Fibroblast of lung (primary cell): ENCODE results near the gene CASP10. TPM values are rescaled to one million over a fixed set of nuclear protein-coding genes. Genes with fewer than 3 reads are reported as not detected.
"Not testable (repeated sequence)": the region's sequence is repeated elsewhere in the genome, so short reads cannot be mapped to it uniquely, and the experiment has no call there.

Experiments
- DNase-seq, 2 donors: peaks; one replicate each; pipeline versions ENCODE4 v3.0.0 to v3.0.0-alpha.2; 2010; ENCODE audit warnings: low read depth in 2 of 2
- H2AFZ ChIP-seq: 2 replicates; pipeline ENCODE4 v1.5.1; 2012; ENCODE audit warnings: low read length, control low read depth, inconsistent platforms
- H3K27ac ChIP-seq: 2 replicates; pipeline ENCODE4 v1.5.1; 2011; ENCODE audit warnings: low read length, control low read depth; ENCODE audit not compliant: insufficient read depth
- H3K27me3 ChIP-seq: 2 replicates; pipeline ENCODE4 v1.5.1; 2011; ENCODE audit warnings: mild to moderate bottlenecking, low read length; ENCODE audit not compliant: control insufficient read depth, insufficient read depth
- H3K36me3 ChIP-seq: 2 replicates; pipeline ENCODE4 v1.5.1; 2011; ENCODE audit warnings: low read length; ENCODE audit not compliant: control insufficient read depth, insufficient read depth
- H3K4me1 ChIP-seq: 2 replicates; pipeline ENCODE4 v1.5.1; 2011; ENCODE audit warnings: low read length; ENCODE audit not compliant: control insufficient read depth, insufficient read depth; ENCODE audit errors: extremely low read depth
- H3K4me2 ChIP-seq: 2 replicates; pipeline ENCODE4 v1.5.1; 2011; ENCODE audit warnings: low read length, control low read depth; ENCODE audit not compliant: insufficient read depth; ENCODE audit errors: extremely low read depth
- H3K4me3 ChIP-seq, 4 experiments: fragments of 200-600 bp in 1 of 4; sonication (generic) in 1 of 4; replicated peaks in 1 of 4; 2 replicates each; pipeline ENCODE4 v1.5.1; 2011 to 2016; ENCODE audit warnings: low read length in 4 of 4, low read depth in 3 of 4, mild to moderate bottlenecking in 3 of 4, control low read depth in 2 of 4, inconsistent platforms in 1 of 4, mixed read lengths in 1 of 4; ENCODE audit not compliant: insufficient read depth in 1 of 4; ENCODE audit errors: control extremely low read depth in 1 of 4
- H3K79me2 ChIP-seq: 2 replicates; pipeline ENCODE4 v1.5.1; 2012; ENCODE audit warnings: mild to moderate bottlenecking, low read length, inconsistent platforms; ENCODE audit not compliant: control insufficient read depth, insufficient read depth
- H3K9ac ChIP-seq: 2 replicates; pipeline ENCODE4 v1.5.1; 2011; ENCODE audit warnings: mild to moderate bottlenecking, low read length, control low read depth; ENCODE audit not compliant: insufficient read depth
- H3K9me3 ChIP-seq: 2 replicates; pipeline ENCODE4 v1.5.1; 2012; ENCODE audit warnings: low read depth, low read length; ENCODE audit not compliant: control insufficient read depth, insufficient read depth
- H4K20me1 ChIP-seq: 2 replicates; pipeline ENCODE4 v1.5.1; 2011; ENCODE audit warnings: low read length; ENCODE audit not compliant: control insufficient read depth, insufficient read depth; ENCODE audit errors: extremely low read depth
- EZH2 ChIP-seq: IDR thresholded peaks from 2 replicates; pipeline ENCODE4 v1.5.1; 2012; ENCODE audit warnings: low read length, control low read depth, mild to moderate bottlenecking; ENCODE audit errors: missing control alignments
- polyA plus RNA-seq, 2 donors: library from polyadenylated mRNA; depleted of rRNA in 1 of 2; stranded (reverse) in 1 of 2; unstranded in 1 of 2; fragments of >200 nt; gene quantifications; 2 replicates each; pipeline ENCODE4 v1.2.1, GENCODE V29; 2011 to 2012; ENCODE audit warnings: missing spikeins in 1 of 2
- total RNA-seq: library from RNA; depleted of rRNA; stranded (reverse); fragments of >200 nt; gene quantifications from 2 replicates; pipeline ENCODE4 v1.2.1, GENCODE V29; 2014
- TF ChIP-seq, protein P1 (sequence below), 2 donors: IDR thresholded peaks in 1 of 2; conservative IDR thresholded peaks in 1 of 2; 1 replicate in 1 of 2; 2 replicates in 1 of 2; pipeline ENCODE4 v1.5.1; 2011 to 2012; ENCODE audit warnings: low read length in 2 of 2, control low read depth in 1 of 2, inconsistent platforms in 1 of 2, low read depth in 1 of 2, mild to moderate bottlenecking in 1 of 2

The CASP10 gene
- total and polyA plus RNA-seq, 2 donors (not counting 1 experiment from before 2014, with no cell fraction given), result 5.5 to 8.1 TPM

DNA sequence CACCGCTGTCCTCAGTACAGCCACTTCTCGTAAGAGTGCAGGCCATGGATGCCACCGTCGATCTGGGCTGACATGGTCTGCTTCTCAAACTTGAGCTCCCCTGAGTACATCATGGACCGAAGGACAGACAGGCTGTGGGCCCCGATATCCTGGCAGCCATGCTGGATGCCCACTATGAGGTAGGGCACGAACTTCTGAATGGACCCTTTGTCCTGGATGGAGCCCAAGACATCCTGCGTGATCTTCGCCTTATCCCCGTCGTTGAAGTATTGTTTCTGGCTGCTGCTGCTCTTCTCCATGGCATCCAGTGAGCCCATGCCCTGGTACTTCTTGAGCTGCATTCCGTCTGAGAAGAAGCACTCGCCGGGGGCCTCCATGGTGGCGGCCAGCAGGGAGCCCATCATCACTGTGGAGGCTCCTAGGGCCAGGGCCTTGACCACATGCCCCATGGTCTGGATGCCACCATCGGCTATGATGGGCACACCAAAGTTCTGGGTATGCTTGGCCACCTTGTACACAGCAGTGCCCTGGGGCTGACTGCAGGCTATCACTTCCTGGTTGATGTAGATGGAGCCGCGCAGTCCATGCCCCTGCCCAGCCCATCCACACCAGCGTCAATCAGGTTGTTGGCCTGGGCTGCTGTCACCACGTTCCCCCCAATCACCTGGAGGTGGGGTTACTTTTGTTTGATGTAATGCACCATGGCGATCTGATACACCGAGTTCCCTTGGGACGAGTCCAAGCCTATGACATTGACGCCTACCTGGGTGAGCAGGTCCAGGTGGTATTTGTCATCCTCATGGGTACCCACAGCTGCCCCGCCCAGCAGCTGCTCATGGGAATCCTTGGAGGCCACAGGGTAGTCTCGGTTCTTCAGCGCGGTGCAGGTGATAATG lies 45.2 kb upstream of the CASP10 start:
- no peak overlapping the region for H3K27ac ChIP-seq
- H3K4me2 ChIP-seq, result no peak overlapping the region
- H3K4me3 ChIP-seq, result no peak overlapping the region
- no peaks in the 10 kb centered on the region for H3K27me3 ChIP-seq
- peaks cover 3% of the 10 kb centered on the region for H3K79me2 ChIP-seq
- H3K9ac ChIP-seq, result no peak overlapping the region
- H4K20me1 ChIP-seq, result no peaks in the 10 kb centered on the region
- TF ChIP-seq, protein P1, sequence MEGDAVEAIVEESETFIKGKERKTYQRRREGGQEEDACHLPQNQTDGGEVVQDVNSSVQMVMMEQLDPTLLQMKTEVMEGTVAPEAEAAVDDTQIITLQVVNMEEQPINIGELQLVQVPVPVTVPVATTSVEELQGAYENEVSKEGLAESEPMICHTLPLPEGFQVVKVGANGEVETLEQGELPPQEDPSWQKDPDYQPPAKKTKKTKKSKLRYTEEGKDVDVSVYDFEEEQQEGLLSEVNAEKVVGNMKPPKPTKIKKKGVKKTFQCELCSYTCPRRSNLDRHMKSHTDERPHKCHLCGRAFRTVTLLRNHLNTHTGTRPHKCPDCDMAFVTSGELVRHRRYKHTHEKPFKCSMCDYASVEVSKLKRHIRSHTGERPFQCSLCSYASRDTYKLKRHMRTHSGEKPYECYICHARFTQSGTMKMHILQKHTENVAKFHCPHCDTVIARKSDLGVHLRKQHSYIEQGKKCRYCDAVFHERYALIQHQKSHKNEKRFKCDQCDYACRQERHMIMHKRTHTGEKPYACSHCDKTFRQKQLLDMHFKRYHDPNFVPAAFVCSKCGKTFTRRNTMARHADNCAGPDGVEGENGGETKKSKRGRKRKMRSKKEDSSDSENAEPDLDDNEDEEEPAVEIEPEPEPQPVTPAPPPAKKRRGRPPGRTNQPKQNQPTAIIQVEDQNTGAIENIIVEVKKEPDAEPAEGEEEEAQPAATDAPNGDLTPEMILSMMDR (conservative IDR thresholded peaks at IDR 0.05 in 1 of 2, IDR thresholded peaks at IDR 0.05 in 1 of 2; ENCODE audit: low read depth in 1 of 2, low read length in 2 of 2), result no peak
- no peak for TF ChIP-seq EZH2
- H3K4me1 ChIP-seq, result no peaks in the 10 kb centered on the region
- H2AFZ ChIP-seq, result no peak overlapping the region
- peaks cover 19% of the 10 kb centered on the region for H3K36me3 ChIP-seq
- H3K9me3 ChIP-seq, result no peaks in the 10 kb centered on the region
- no peak for DNase-seq

- no peak overlapping the region for H3K4me3 ChIP-seq
- H3K9me3 ChIP-seq, result no peaks in the 10 kb centered on the region
- H3K4me2 ChIP-seq, result no peak overlapping the region
- peaks cover 19% of the 10 kb centered on the region for H3K36me3 ChIP-seq
- H3K27ac ChIP-seq, result no peak overlapping the region
- no peak overlapping the region for H2AFZ ChIP-seq
- TF ChIP-seq EZH2, result no peak
- TF ChIP-seq, protein P1 (conservative IDR thresholded peaks at IDR 0.05 in 1 of 2, IDR thresholded peaks at IDR 0.05 in 1 of 2; ENCODE audit: low read depth in 1 of 2, low read length in 2 of 2), result no peak
- no peaks in the 10 kb centered on the region for H4K20me1 ChIP-seq
- no peak for DNase-seq
- no peaks in the 10 kb centered on the region for H3K4me1 ChIP-seq
- H3K27me3 ChIP-seq, result no peaks in the 10 kb centered on the region
- no peak overlapping the region for H3K9ac ChIP-seq
- no peaks in the 10 kb centered on the region for H3K79me2 ChIP-seq
Measured at GRCh38 chr2:201138401-201138970, 44.5 kb upstream of the CASP10 start.

DNA sequence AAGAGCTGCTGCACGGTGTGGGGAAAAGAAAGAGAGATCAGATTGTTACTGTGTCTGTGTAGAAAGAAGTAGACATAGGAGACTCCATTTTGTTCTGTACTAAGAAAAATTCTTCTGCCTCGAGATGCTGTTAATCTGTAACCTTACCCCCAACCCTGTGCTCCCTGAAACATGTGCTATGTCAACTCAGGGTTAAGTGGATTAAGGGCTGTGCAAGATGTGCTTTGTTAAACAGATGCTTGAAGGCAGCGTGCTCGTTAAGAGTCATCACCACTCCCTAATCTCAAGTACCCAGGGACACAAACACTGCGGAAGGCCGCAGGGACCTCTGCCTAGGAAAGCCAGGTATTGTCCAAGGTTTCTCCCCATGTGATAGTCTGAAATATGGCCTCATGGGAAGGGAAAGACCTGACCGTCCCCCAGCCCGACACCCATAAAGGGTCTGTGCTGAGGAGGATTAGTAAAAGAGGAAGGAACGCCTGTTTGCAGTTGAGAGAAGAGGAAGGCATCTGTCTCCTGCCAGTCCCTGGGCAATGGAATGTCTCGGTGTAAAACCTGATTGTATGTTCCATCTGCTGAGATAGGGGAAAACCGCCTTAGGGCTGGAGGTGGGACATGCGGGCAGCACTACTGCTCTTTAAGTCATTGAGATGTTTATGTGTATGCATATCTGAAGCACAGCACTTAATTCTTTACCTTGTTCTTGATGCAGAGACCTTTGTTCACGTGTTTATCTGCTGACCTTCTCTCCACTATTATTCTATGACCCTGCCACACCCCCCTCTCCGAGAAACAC lies 43.8 kb upstream of the CASP10 start:
- not testable (repeated sequence) for H3K4me1 ChIP-seq, H3K27ac ChIP-seq, H3K4me3 ChIP-seq, H3K9ac ChIP-seq, DNase-seq, H4K20me1 ChIP-seq, H3K4me2 ChIP-seq, H3K27me3 ChIP-seq, H3K9me3 ChIP-seq, H2AFZ ChIP-seq, H3K79me2 ChIP-seq
- H3K36me3 ChIP-seq, result peaks cover 19% of the 10 kb centered on the region
